ENCODE results near the gene KIF6.
A peak's percentile ranks its signal among the peaks of the same experiment; 100 is the strongest.

KIF6 gene

GRCh38 chr6:39756582-39756981 lies 31.4 kb upstream of the KIF6 start:
- no peaks in the 10 kb centered on the region for H3K4me1 ChIP-seq (ENCODE audit: control insufficient read depth, insufficient read depth, low read length)
- POLR2A ChIA-PET: no interaction called here
- no peak for TF ChIP-seq PRDM6 (tag by site-specific recombination; IDR thresholded peaks at IDR 0.05)
- TF ChIP-seq MZF1 (tag by site-specific recombination; IDR thresholded peaks at IDR 0.05; ENCODE audit: borderline replicate concordance): no peak
- no peak for TF ChIP-seq KLF1 (tag by site-specific recombination; IDR thresholded peaks at IDR 0.05)
- TF ChIP-seq ZBTB44 (tag by site-specific recombination; IDR thresholded peaks at IDR 0.05): no peak
- TF ChIP-seq ZNF76 (tag by site-specific recombination; IDR thresholded peaks at IDR 0.05; ENCODE audit: borderline replicate concordance, low read depth): no peak
- H3K27ac ChIP-seq (ENCODE audit: extremely low read depth, low read depth, low read length): no peak overlapping the region
- H3K4me3 ChIP-seq (ENCODE audit: low read depth, low read length): no peak overlapping the region
- CTCF ChIA-PET: interaction anchor here (0.7 kb wide), 1 partner anchor 15 kb away, joined by 3 read pairs; no protein-coding TSS in a partner anchor
- no peaks in the 10 kb centered on the region for H3K36me3 ChIP-seq (ENCODE audit: control insufficient read depth in 2 of 2, insufficient read depth in 1 of 2, low read length in 2 of 2)
- no peaks in the 10 kb centered on the region for H3K9me3 ChIP-seq (ENCODE audit: control insufficient read depth, insufficient read depth, low read depth, low read length)

GRCh38 chr6:39755231-39755630 lies 30.0 kb upstream of the KIF6 start:
- ChIA-PET POLR2A (no interaction called here), CTCF (interaction anchor here (0.7 to 1.9 kb wide), 2 partner anchors 111 to 393 kb away, joined by 3 to 4 read pairs; no protein-coding TSS in a partner anchor)
- no peaks in the 10 kb centered on the region for H3K36me3 ChIP-seq (ENCODE audit: control insufficient read depth in 2 of 2, insufficient read depth in 1 of 2, low read length in 2 of 2)
- H3K4me3 ChIP-seq (ENCODE audit: low read depth, low read length): no peak overlapping the region
- no peaks in the 10 kb centered on the region for H3K4me1 ChIP-seq (ENCODE audit: control insufficient read depth, insufficient read depth, low read length)
- no peak for TF ChIP-seq TSHZ1 (tag by site-specific recombination; IDR thresholded peaks at IDR 0.05; ENCODE audit: borderline replicate concordance)
- no peak for TF ChIP-seq ZNF664 (tag by site-specific recombination; IDR thresholded peaks at IDR 0.05)
- TF ChIP-seq ZNF37A (tag by site-specific recombination; IDR thresholded peaks at IDR 0.05): no peak
- TF ChIP-seq ZNF610 (tag by site-specific recombination; IDR thresholded peaks at IDR 0.05; ENCODE audit: borderline replicate concordance): no peak
- TF ChIP-seq ZEB2 (tag by site-specific recombination; IDR thresholded peaks at IDR 0.05): no peak
- no peak for TF ChIP-seq ZNF513 (tag by site-specific recombination; IDR thresholded peaks at IDR 0.05)
- TF ChIP-seq ZNF792 (tag by site-specific recombination; IDR thresholded peaks at IDR 0.05): no peak
- H3K9me3 ChIP-seq (ENCODE audit: control insufficient read depth, insufficient read depth, low read depth, low read length): no peaks in the 10 kb centered on the region
- H3K27ac ChIP-seq (ENCODE audit: extremely low read depth, low read depth, low read length): no peak overlapping the region

- no peak overlapping the region for H3K27ac ChIP-seq (ENCODE audit: extremely low read depth, low read depth, low read length)
- H3K36me3 ChIP-seq (ENCODE audit: control insufficient read depth in 2 of 2, insufficient read depth in 1 of 2, low read length in 2 of 2): no peaks in the 10 kb centered on the region
- TF ChIP-seq TRIM28 (IDR thresholded peaks at IDR 0.05; ENCODE audit: borderline replicate concordance, low read length) (peak; percentile 74; the same call in 1 of the 2 replicates), ZNF596 (tag by site-specific recombination; IDR thresholded peaks at IDR 0.05) (no peak)
- no peaks in the 10 kb centered on the region for H3K4me1 ChIP-seq (ENCODE audit: control insufficient read depth, insufficient read depth, low read length)
- no peak overlapping the region for H3K4me3 ChIP-seq (ENCODE audit: low read depth, low read length)
- H3K9me3 ChIP-seq (ENCODE audit: control insufficient read depth, insufficient read depth, low read depth, low read length): no peaks in the 10 kb centered on the region
- POLR2A ChIA-PET: no interaction called here
- CTCF ChIA-PET: interaction anchor here (0.6 to 1.9 kb wide), 5 partner anchors 111 to 449 kb away, joined by 3 to 4 read pairs (median 4); no protein-coding TSS in a partner anchor
These were observed 29.4 kb upstream of the KIF6 start for GRCh38 chr6:39754514-39755115.
